GM20000 (cell line): Measurements from ENCODE around the gene PKD1.

Source experiments
- DNase-seq: peaks from one replicate; pipeline ENCODE4 v3.0.0; 2012; ENCODE audit warnings: low spot score
- CTCF ChIP-seq: IDR thresholded peaks from 2 replicates; pipeline ENCODE4 v1.5.1; 2012; ENCODE audit warnings: mild to moderate bottlenecking, control low read depth; ENCODE audit errors: extremely low read depth, missing control alignments

PKD1 gene

GRCh38 chr16:2149630-2150417 is 14.1 kb upstream of the PKD1 start:
- no peak for TF ChIP-seq CTCF
- DNase-seq: no peak

GRCh38 chr16:2148714-2149629 is 13.3 kb upstream of the PKD1 start:
- DNase-seq: peak; percentile 64
- no peak for TF ChIP-seq CTCF

DNA sequence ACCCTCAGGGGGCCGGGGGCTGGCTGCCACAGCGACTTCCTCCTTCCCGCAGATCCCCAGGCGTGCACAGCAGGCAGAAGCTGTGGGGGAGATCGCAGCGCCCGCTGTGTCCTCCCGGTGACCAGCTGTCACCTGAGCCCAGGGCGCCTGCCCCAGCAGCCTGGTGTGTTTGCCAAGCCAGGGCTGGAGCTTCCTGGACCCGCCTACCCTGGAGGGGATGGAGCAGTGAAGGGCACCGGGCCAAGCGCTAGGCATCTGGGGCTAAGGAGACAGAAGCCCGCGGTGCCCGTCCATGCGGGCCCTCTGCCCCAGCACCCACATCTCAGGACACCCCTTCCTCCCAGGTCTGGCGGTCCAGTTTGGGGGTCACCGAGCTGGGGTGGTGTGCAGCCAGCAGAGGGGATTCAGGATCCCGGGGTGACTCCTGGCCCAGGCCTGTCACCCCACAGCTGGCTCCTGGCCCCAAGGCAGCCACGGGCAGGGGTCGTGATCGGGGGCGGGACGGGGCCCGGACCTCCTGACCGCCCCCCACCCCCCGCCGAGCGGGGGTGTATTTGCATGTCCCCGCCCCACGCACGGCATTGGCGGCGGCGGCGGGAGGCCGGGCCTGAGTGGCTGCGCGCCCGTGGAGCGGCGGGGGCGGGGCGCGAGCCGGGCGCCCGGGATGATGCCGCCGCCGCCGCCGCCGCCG is 12.4 kb upstream of the PKD1 start, which contains the start of gene RAB26:
TSS of gene RAB26 (plus strand) at position 645 of the 691 bp plus-strand sequence. CDS start 159 bp downstream, outside the sequence.
- peak; percentile 76 for DNase-seq
- TF ChIP-seq CTCF: no peak

DNA sequence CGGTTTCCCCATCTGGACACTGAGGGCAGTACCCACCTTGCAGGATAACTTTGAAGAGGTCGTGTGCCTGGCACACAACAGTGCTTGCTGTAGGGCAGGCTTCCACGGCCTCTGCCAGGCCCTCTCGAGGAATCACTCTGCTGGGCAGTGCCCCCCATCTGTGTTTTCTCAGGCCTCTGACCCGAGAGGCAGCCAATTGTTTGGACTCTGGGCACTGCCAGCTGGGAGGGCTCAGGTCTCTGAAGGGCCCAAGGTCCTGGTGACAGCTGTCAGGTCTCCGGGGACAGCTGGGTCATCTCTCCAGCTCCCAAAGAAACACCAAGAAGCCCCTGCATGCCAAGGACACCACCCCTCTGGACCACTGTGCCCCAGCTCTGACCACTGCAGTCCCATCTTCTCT is 11.7 kb upstream of the PKD1 start:
- no peak for TF ChIP-seq CTCF
- no peak for DNase-seq

GRCh38 chr16:2145843-2146242 is 10.1 kb upstream of the PKD1 start:
- no peak for TF ChIP-seq CTCF
- DNase-seq: no peak

DNA sequence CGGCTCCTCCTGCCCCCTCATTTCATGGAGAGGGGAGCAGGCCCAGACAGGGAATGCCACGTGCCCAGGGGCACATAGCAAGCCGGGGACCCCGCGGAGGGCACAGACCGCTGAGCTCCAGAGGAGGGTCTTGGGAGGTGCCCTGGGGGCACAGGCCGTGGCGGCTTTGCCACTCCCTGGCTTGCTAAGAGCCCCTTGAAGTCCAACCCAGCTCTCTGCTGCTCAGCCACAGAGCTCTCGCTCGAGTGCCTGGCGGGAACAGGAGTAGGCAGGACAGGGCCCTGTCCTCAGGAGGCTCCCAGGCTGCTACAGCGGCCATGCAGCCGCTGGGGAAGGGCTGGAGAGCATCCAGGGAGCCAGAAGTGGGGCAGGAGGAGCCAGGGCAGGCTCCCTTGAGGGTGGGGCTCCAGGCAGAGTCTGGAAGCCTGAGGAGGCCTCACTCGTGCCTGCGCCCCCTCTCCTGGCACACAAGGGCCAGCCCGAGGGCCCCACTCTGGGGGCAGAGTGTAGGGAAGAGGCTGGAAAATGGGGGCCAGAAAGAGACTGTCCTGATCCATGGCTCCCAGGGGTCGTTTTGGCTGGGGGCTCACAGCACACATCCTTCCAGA is 8.3 kb upstream of the PKD1 start:
- TF ChIP-seq CTCF: no peak
- DNase-seq: no peak
